PC-3 (cell line): ENCODE measurements around the gene TET2.

Experiments used
- CTCF ChIP-seq: fragments of 300-600 bp; sonication (generic); conservative IDR thresholded peaks from 2 replicates; pipeline ENCODE4 v1.5.1; 2017; ENCODE audit warnings: antibody characterized with exemption, low read depth, mild to moderate bottlenecking, low read length
- EZH2phosphoT487 ChIP-seq: fragments of 300-600 bp; sonication (generic); IDR thresholded peaks from 2 replicates; pipeline ENCODE4 v1.6.1; 2018; ENCODE audit warnings: mild to moderate bottlenecking, antibody characterized with exemption, low read length, borderline replicate concordance

GRCh38 chr4:105272002-105272401 is 125.3 kb downstream of the TET2 start:
- no peak for TF ChIP-seq CTCF
- TF ChIP-seq EZH2phosphoT487: no peak
